ENCODE results near the gene ANKRD53. TPM values are rescaled to one million over a fixed set of nuclear protein-coding genes. Genes with fewer than 3 reads are reported as not detected.
"Not testable (repeated sequence)": the region's sequence is repeated elsewhere in the genome, so short reads cannot be mapped to it uniquely, and the experiment has no call there.

ANKRD53 gene
- total RNA-seq, 1 donor from 2014 or later, result 0.56 TPM

DNA sequence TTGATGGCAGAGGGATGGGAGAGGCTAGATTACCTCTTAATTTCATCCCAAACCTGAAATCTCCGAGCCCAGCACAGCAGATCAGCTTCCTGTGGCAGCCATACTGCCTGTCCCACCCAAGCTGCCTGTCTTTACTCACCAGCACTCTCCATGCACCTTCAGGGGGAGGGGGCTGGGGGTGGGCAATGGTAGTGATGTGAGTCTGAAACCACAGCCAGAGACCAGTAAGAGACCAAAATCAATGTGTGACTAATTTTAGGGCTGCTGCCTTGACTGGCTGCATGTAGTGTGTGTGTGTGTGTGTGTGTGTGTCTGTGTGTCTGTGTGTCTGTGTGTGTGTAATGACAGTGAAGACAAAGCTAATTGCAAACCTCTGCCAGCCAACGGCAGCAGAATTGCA, 27.9 kb downstream of the ANKRD53 start:
- peaks cover 7% of the 10 kb centered on the region for H3K36me3 Mint-ChIP-seq (ENCODE audit: low read depth, unreplicated experiment)
- peaks cover 3% of the 10 kb centered on the region for H3K4me1 Mint-ChIP-seq (ENCODE audit: unreplicated experiment)
- H3K4me3 Mint-ChIP-seq (ENCODE audit: unreplicated experiment), result no peak overlapping the region
- peaks cover 18% of the 10 kb centered on the region for H3K27me3 Mint-ChIP-seq (ENCODE audit: unreplicated experiment)
- H3K27ac Mint-ChIP-seq (ENCODE audit: unreplicated experiment), result no peak overlapping the region
- no peak for TF ChIP-seq CTCF (IDR thresholded peaks at IDR 0.05; ENCODE audit: unreplicated experiment)
- no peak for DNase-seq (ENCODE audit: low spot score)
- H3K9me3 Mint-ChIP-seq (ENCODE audit: unreplicated experiment), result no peaks in the 10 kb centered on the region

DNA sequence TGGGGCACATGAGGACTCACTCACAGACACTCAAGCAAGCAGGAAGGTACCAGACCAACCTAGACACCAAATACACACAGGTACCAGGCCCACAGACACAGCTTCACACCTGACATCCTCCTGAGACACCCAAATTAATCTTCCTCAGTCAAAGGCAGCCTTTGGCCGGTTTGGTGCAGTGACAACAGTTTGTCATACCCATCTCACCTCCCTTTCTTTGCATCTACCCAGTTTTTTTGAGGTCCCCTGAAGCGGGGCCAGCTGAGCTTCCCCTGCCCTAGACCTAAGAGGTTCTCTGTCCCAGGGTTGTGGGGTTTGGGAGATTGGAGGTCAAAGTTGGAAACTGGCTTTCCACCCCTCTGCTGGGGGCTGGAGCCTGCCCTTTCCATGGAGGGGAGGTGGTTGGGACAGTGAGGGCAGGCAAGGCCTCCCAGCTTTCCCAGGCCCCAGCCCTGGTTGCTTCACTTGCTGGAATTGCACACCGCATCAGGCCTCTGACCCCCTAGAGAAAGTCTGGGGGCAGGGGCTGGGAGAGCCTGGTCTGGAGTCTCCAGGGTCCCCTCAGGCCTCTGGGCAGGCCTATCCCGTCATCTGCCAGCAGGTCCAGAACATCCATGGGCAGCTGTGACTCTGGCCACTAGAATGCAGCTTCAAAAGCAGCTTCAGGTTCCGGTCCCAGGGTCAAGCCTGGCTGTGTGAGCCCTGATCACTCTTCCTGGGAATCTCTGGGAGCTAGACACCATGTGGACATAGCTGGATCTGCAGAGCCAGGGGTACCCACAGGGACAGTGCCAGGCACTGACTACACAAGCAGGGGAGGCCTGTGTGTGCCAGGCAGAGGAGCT, 28.7 kb downstream of the ANKRD53 start:
- no peak overlapping the region for H3K4me3 Mint-ChIP-seq (ENCODE audit: unreplicated experiment)
- H3K36me3 Mint-ChIP-seq (ENCODE audit: low read depth, unreplicated experiment), result peaks cover 7% of the 10 kb centered on the region
- H3K9me3 Mint-ChIP-seq (ENCODE audit: unreplicated experiment), result no peaks in the 10 kb centered on the region
- no peak for DNase-seq (ENCODE audit: low spot score)
- H3K27me3 Mint-ChIP-seq (ENCODE audit: unreplicated experiment), result peaks cover 12% of the 10 kb centered on the region
- TF ChIP-seq CTCF (IDR thresholded peaks at IDR 0.05; ENCODE audit: unreplicated experiment), result no peak
- H3K4me1 Mint-ChIP-seq (ENCODE audit: unreplicated experiment), result peaks cover 3% of the 10 kb centered on the region
- peak overlapping the region; percentile 53 for H3K27ac Mint-ChIP-seq (ENCODE audit: unreplicated experiment)

DNA sequence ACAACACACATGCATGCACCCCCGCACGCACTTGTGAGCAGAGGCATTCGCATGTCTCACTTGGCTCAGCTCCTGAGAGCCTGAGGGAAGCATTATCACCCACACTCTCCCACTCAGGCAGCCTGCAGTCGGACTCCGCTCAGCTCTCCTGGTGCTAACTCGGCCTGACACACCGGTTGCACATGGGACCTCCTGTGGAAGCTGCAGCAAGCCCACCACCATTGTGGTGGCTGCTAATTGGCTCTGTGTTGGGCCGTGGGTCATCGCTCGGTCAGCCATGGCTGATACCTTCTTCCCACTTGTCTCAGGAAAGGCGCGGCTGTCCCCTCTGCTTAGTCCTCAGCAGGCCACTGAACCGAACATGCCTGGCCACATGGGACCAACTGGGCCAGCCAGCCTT, 29.9 kb downstream of the ANKRD53 start:
- DNase-seq (ENCODE audit: low spot score), result no peak
- H3K4me3 Mint-ChIP-seq (ENCODE audit: unreplicated experiment), result no peak overlapping the region
- no peaks in the 10 kb centered on the region for H3K9me3 Mint-ChIP-seq (ENCODE audit: unreplicated experiment)
- TF ChIP-seq CTCF (IDR thresholded peaks at IDR 0.05; ENCODE audit: unreplicated experiment), result no peak
- peaks cover 3% of the 10 kb centered on the region for H3K4me1 Mint-ChIP-seq (ENCODE audit: unreplicated experiment)
- H3K36me3 Mint-ChIP-seq (ENCODE audit: low read depth, unreplicated experiment), result peaks cover 7% of the 10 kb centered on the region
- peaks cover 12% of the 10 kb centered on the region for H3K27me3 Mint-ChIP-seq (ENCODE audit: unreplicated experiment)
- no peak overlapping the region for H3K27ac Mint-ChIP-seq (ENCODE audit: unreplicated experiment)

GRCh38 chr2:71011786-71012185, 33.4 kb downstream of the ANKRD53 start:
- not testable (repeated sequence) for H3K9me3 Mint-ChIP-seq (ENCODE audit: unreplicated experiment); H3K36me3 Mint-ChIP-seq (ENCODE audit: low read depth, unreplicated experiment); H3K4me1 Mint-ChIP-seq (ENCODE audit: unreplicated experiment); H3K27ac Mint-ChIP-seq (ENCODE audit: unreplicated experiment); H3K4me3 Mint-ChIP-seq (ENCODE audit: unreplicated experiment); DNase-seq (ENCODE audit: low spot score); H3K27me3 Mint-ChIP-seq (ENCODE audit: unreplicated experiment)

- no peak for TF ChIP-seq CTCF (IDR thresholded peaks at IDR 0.05; ENCODE audit: unreplicated experiment)
- no peaks in the 10 kb centered on the region for H3K9me3 Mint-ChIP-seq (ENCODE audit: unreplicated experiment)
- no peaks in the 10 kb centered on the region for H3K4me1 Mint-ChIP-seq (ENCODE audit: unreplicated experiment)
- no peaks in the 10 kb centered on the region for H3K27me3 Mint-ChIP-seq (ENCODE audit: unreplicated experiment)
- H3K36me3 Mint-ChIP-seq (ENCODE audit: low read depth, unreplicated experiment), result no peaks in the 10 kb centered on the region
- no peak overlapping the region for H3K4me3 Mint-ChIP-seq (ENCODE audit: unreplicated experiment)
- H3K27ac Mint-ChIP-seq (ENCODE audit: unreplicated experiment), result no peak overlapping the region
- DNase-seq (ENCODE audit: low spot score), result no peak
Measured at GRCh38 chr2:71018625-71019024, 40.2 kb downstream of the ANKRD53 start.

- H3K27ac Mint-ChIP-seq (ENCODE audit: unreplicated experiment); H3K36me3 Mint-ChIP-seq (ENCODE audit: low read depth, unreplicated experiment); DNase-seq (ENCODE audit: low spot score); H3K4me1 Mint-ChIP-seq (ENCODE audit: unreplicated experiment); H3K27me3 Mint-ChIP-seq (ENCODE audit: unreplicated experiment); H3K9me3 Mint-ChIP-seq (ENCODE audit: unreplicated experiment); H3K4me3 Mint-ChIP-seq (ENCODE audit: unreplicated experiment): not testable (repeated sequence)
Measured at GRCh38 chr2:71019989-71020388, 41.6 kb downstream of the ANKRD53 start.

- not testable (repeated sequence) for DNase-seq (ENCODE audit: low spot score); H3K4me1 Mint-ChIP-seq (ENCODE audit: unreplicated experiment); H3K36me3 Mint-ChIP-seq (ENCODE audit: low read depth, unreplicated experiment); H3K27ac Mint-ChIP-seq (ENCODE audit: unreplicated experiment); H3K27me3 Mint-ChIP-seq (ENCODE audit: unreplicated experiment); H3K4me3 Mint-ChIP-seq (ENCODE audit: unreplicated experiment); H3K9me3 Mint-ChIP-seq (ENCODE audit: unreplicated experiment)
Measured at GRCh38 chr2:71021394-71021793, 43.0 kb downstream of the ANKRD53 start.

DNA sequence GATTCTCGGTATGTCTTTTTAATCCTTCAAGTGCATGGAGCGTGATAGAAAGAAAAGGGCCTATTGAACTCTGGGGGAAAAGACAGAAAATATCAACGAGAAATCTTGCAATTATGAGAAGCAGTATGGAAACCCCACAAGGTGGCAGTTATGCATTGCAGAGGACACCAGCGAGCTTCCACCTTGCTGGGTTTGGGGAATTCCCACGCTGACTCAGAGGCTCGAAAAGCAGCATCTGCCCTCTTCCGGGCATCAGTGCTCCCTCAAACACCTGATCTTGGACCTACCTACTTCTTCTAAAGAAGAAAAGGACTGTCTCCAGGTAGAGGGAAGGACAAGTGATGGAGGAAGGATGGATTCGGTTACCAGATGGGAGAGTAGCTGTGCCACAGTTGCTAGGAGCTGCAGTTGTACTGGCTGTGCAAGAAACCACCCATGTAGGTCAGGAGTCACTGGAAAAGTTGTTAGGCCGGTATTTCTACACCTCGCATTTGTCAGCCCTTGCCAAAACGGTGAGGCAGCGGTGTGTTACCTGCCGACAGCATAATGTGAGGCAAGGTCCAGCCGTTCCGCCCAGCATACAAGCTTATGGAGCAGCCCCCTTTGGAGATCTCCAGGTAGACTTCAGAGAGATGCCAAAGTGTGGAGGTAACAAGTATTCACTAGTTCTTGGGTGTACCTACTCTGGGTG, 45.3 kb downstream of the ANKRD53 start:
- H3K36me3 Mint-ChIP-seq (ENCODE audit: low read depth, unreplicated experiment); H3K4me1 Mint-ChIP-seq (ENCODE audit: unreplicated experiment); H3K27me3 Mint-ChIP-seq (ENCODE audit: unreplicated experiment); H3K4me3 Mint-ChIP-seq (ENCODE audit: unreplicated experiment); H3K27ac Mint-ChIP-seq (ENCODE audit: unreplicated experiment); DNase-seq (ENCODE audit: low spot score); H3K9me3 Mint-ChIP-seq (ENCODE audit: unreplicated experiment): not testable (repeated sequence)
